ENCODE measurements around the gene ATRIP.

Gene ATRIP

GRCh38 chr3:48423241-48423882 lies 23.2 kb upstream of the ATRIP start:
- no peak for DNase-seq (ENCODE audit: low read depth in 2 of 2)

GRCh38 chr3:48423883-48424695 lies 22.4 kb upstream of the ATRIP start:
- DNase-seq (ENCODE audit: low read depth in 2 of 2), result no peak

GRCh38 chr3:48425281-48425812 lies 21.2 kb upstream of the ATRIP start:
- DNase-seq (ENCODE audit: low read depth in 2 of 2), result no peak

- no peak for DNase-seq (ENCODE audit: low read depth in 2 of 2)
Measured at GRCh38 chr3:48426401-48426909, 20.1 kb upstream of the ATRIP start.

- DNase-seq (ENCODE audit: low read depth in 2 of 2), result no peak
Measured at GRCh38 chr3:48426944-48427629, 19.4 kb upstream of the ATRIP start.

- no peak for DNase-seq (ENCODE audit: low read depth in 2 of 2)
Measured at GRCh38 chr3:48427630-48427962, 18.9 kb upstream of the ATRIP start.

GRCh38 chr3:48428088-48428571 lies 18.4 kb upstream of the ATRIP start:
- no peak for DNase-seq (ENCODE audit: low read depth in 2 of 2)

GRCh38 chr3:48428572-48429316 lies 17.8 kb upstream of the ATRIP start:
- no peak for DNase-seq (ENCODE audit: low read depth in 2 of 2)

GRCh38 chr3:48429317-48429959 lies 17.1 kb upstream of the ATRIP start:
- DNase-seq (ENCODE audit: low read depth in 2 of 2), result no peak

GRCh38 chr3:48429960-48430707 lies 16.4 kb upstream of the ATRIP start, which contains the start of gene PLXNB1:
PLXNB1 (minus strand) TSS chr3:48430086; CDS start chr3:48424611, 5,475 bp downstream.
- DNase-seq (ENCODE audit: low read depth in 2 of 2), result no peak

- DNase-seq (ENCODE audit: low read depth in 2 of 2), result no peak
Measured at GRCh38 chr3:48430708-48431101, 15.8 kb upstream of the ATRIP start.

- no peak for DNase-seq (ENCODE audit: low read depth in 2 of 2)
Measured at GRCh38 chr3:48431224-48432029, 15.1 kb upstream of the ATRIP start.

- DNase-seq (ENCODE audit: low read depth in 2 of 2), result no peak
Measured at GRCh38 chr3:48432411-48433371, 13.8 kb upstream of the ATRIP start.

GRCh38 chr3:48433472-48434118 lies 12.9 kb upstream of the ATRIP start:
- no peak for DNase-seq (ENCODE audit: low read depth in 2 of 2)

- DNase-seq (ENCODE audit: low read depth in 2 of 2), result no peak
Measured at GRCh38 chr3:48434591-48435222, 11.8 kb upstream of the ATRIP start.

- no peak for DNase-seq (ENCODE audit: low read depth in 2 of 2)
Measured at GRCh38 chr3:48435223-48435595, 11.3 kb upstream of the ATRIP start.
